T-cell (primary cell): Measurements from ENCODE around the gene LRRK1. TPM values are rescaled to one million over a fixed set of nuclear protein-coding genes. Genes with fewer than 3 reads are reported as not detected.

Source experiments
- ATAC-seq, 4 experiments: fragments of 200-7000 bp in 3 of 4; fragments of 150-1000 bp in 1 of 4; cut with Tn5 transposase; replicated peaks in 1 of 4; 1 replicate in 3 of 4; 2 replicates in 1 of 4; pipeline ENCODE4 v1.10.0; 2021; ENCODE audit warnings: moderate library complexity in 3 of 4, mild to moderate bottlenecking in 2 of 4, moderate number of reproducible peaks in 1 of 4
- CTCF ChIA-PET, 2 donors: fragments of 300-600 bp; sonication (Branson Sonifier 250); formaldehyde crosslinking; loops; one replicate each; lab custom pipeline; 2022; ENCODE audit warnings: antibody characterized with exemption in 2 of 2; lab: Charles Lee
- POLR2A ChIA-PET, 2 donors: fragments of 300-600 bp; sonication (Branson Sonifier 250); formaldehyde crosslinking; loops; one replicate each; lab custom pipeline; 2022; ENCODE audit warnings: antibody characterized with exemption in 2 of 2; lab: Charles Lee
- DNase-seq, 35 experiments: peaks; one replicate each; pipeline versions ENCODE4 v3.0.0 to v3.0.0-alpha.2; 2013 to 2023
- H3K27ac ChIP-seq: one replicate; pipeline ENCODE4 v1.5.1; 2013; ENCODE audit warnings: low read length
- H3K27me3 ChIP-seq, 2 experiments: replicated peaks in 1 of 2; 1 replicate in 1 of 2; 2 replicates in 1 of 2; pipeline versions ENCODE4 v1.6.1 to v1.7.0; 2013; ENCODE audit warnings: low read length in 1 of 2, mixed read lengths in 1 of 2; ENCODE audit not compliant: control insufficient read depth in 2 of 2, insufficient read depth in 2 of 2; ENCODE audit errors: extremely low read depth in 1 of 2
- H3K36me3 ChIP-seq, 2 donors: 1 replicate in 1 of 2; 2 replicates in 1 of 2; pipeline versions ENCODE4 v1.6.1 to v1.7.0; 2013; ENCODE audit warnings: low read length in 1 of 2; ENCODE audit not compliant: control insufficient read depth in 2 of 2, insufficient read depth in 1 of 2; ENCODE audit errors: extremely low read depth in 1 of 2
- H3K4me1 ChIP-seq, 2 experiments: 1 replicate in 1 of 2; 2 replicates in 1 of 2; pipeline versions ENCODE4 v1.6.1 to v1.7.0; 2013; ENCODE audit warnings: low read length in 2 of 2, mixed read lengths in 1 of 2; ENCODE audit not compliant: insufficient read depth in 2 of 2, control insufficient read depth in 1 of 2; ENCODE audit errors: extremely low read depth in 1 of 2
- H3K4me3 ChIP-seq, 2 donors: 1 replicate in 1 of 2; 2 replicates in 1 of 2; pipeline versions ENCODE4 v1.5.1 to v1.7.0; 2013; ENCODE audit warnings: mild to moderate bottlenecking in 2 of 2, low read length in 1 of 2, moderate library complexity in 1 of 2; ENCODE audit not compliant: control insufficient read depth in 1 of 2; ENCODE audit errors: extremely low read depth in 1 of 2
- H3K9me3 ChIP-seq: 2 replicates; pipeline ENCODE4 v1.7.0; 2013
- H3K27ac Mint-ChIP-seq, 2 donors: one replicate each; pipeline ENCODE4 v1.8.0; 2020 to 2021; ENCODE audit warnings: mild to moderate bottlenecking in 2 of 2, mixed read lengths in 2 of 2
- H3K27me3 Mint-ChIP-seq, 2 donors: one replicate each; pipeline ENCODE4 v1.8.0; 2021 to 2022; ENCODE audit warnings: mixed read lengths in 2 of 2
- H3K36me3 Mint-ChIP-seq: one replicate; pipeline ENCODE4 v1.8.0; 2021; ENCODE audit warnings: mixed read lengths
- H3K4me1 Mint-ChIP-seq, 3 donors: one replicate each; pipeline ENCODE4 v1.8.0; 2020 to 2022; ENCODE audit warnings: mixed read lengths in 3 of 3, mild to moderate bottlenecking in 1 of 3
- H3K4me3 Mint-ChIP-seq, 3 donors: one replicate each; pipeline ENCODE4 v1.8.0; 2020 to 2022; ENCODE audit warnings: mild to moderate bottlenecking in 3 of 3, mixed read lengths in 3 of 3, moderate library complexity in 3 of 3
- H3K9me3 Mint-ChIP-seq, 3 donors: one replicate each; pipeline ENCODE4 v1.8.0; 2020 to 2022; ENCODE audit warnings: mixed read lengths in 3 of 3
- WGBS: methylation state at CpG from one replicate; pipeline ENCODE4 v1.1.5; 2013; ENCODE audit warnings: missing lambda C conversion rate; ENCODE audit not compliant: insufficient coverage; 5-methylcytosine and 5-hydroxymethylcytosine counted together
- total RNA-seq, 35 experiments: library from RNA in 6 of 35; stranded (reverse) in 6 of 35; fragments of 120-200 nt in 1 of 35; gene quantifications; one replicate each; pipeline versions ENCODE4 v1.2.1 to v1.2.4 and lab custom pipeline; 2013 to 2026

LRRK1 gene
- total RNA-seq, 5 donors from 2014 or later (not counting 1 experiment from before 2014, with no cell fraction given) = 1.1 to 2.0 (median 1.7) TPM

DNA sequence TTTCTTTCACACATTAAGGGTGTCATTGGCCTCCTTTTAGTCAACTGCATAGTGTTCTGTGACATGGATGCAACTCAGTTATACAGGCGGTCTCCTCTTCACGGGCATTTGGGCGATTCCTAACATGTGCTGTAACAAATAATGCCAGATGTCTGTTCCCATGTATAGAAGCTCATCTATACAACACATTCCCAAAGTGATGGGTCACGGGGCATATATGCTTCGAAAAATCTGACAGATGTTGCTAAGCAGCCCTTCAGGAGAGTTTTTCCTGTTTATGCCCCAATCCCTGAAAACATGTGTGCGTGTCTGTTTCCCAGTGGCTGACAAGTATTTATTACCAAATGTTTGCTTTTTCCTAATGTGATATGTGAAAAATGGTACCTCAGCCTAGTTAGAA, 25.8 kb downstream of the LRRK1 start:
- peaks cover 0 to 3% of the 10 kb centered on the region in 2 experiments for H3K27me3 ChIP-seq
- Mint-ChIP-seq H3K27ac (no peak overlapping the region), H3K9me3 (no peaks in the 10 kb centered on the region), H3K27me3 (peaks cover 13 to 15% of the 10 kb centered on the region in 2 donors), H3K36me3 (no peaks in the 10 kb centered on the region), H3K4me3 (no peak overlapping the region), H3K4me1 (no peaks in the 10 kb centered on the region)
- ChIA-PET POLR2A (interaction anchor here in 1 of 2 donors (0.6 kb wide), 1 partner anchor 37 kb away, joined by 3 read pairs; no protein-coding TSS in a partner anchor), CTCF (no interaction called here)
- no peaks in the 10 kb centered on the region for H3K9me3 ChIP-seq
- H3K27ac ChIP-seq = no peak overlapping the region
- no peaks in the 10 kb centered on the region for H3K4me1 ChIP-seq
- WGBS = 86% methylated on average over 3 of the region's 6 CpGs
- DNase-seq (no peak), ATAC-seq (no peak)
- no peak overlapping the region for H3K4me3 ChIP-seq
- no peaks in the 10 kb centered on the region for H3K36me3 ChIP-seq

DNA sequence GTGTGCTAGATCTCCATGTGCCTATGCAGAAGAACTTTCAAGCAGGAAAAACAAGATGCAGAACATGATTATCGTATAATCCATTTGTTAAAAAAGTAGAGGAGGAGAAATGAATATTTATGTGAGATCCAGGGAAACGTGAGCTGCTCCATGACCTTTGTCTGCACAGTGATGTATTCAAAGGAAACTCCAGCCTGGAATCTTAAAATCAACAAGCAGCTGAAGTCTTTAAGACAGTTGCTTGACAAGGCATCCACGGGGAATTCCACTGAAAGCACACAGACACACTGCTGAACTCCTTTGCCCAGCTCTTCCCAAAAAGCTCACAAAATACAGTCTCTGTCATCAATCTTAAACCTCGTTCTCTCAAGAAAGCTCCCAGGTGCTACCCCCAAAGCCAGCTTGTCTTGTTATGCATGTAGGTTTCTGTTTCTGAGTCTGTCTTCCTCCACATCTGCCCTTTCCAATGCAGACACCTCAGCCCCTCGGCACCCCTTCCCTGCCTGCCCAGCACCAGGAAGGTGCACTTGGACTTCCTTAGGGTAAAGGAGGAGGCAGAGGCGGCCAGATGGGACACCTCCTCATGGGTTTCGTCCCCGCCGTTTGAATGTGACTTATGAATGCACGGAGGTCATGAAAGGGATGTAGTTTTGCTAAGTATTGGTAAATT, 28.7 kb downstream of the LRRK1 start:
- ChIA-PET CTCF (interaction anchor here in 1 of 2 donors (1.0 kb wide), 1 partner anchor 10 kb away, joined by 5 read pairs; no protein-coding TSS in a partner anchor), POLR2A (no interaction called here)
- Histone ChIP-seq H3K9me3 (no peaks in the 10 kb centered on the region), H3K36me3 (no peaks in the 10 kb centered on the region), H3K4me1 (no peaks in the 10 kb centered on the region), H3K27ac (no peak overlapping the region), H3K27me3 (no peaks in the 10 kb centered on the region), H3K4me3 (no peak overlapping the region)
- H3K4me1 Mint-ChIP-seq = no peaks in the 10 kb centered on the region
- peaks cover 13 to 15% of the 10 kb centered on the region in 2 donors for H3K27me3 Mint-ChIP-seq
- no peaks in the 10 kb centered on the region for H3K36me3 Mint-ChIP-seq
- no peak overlapping the region for H3K4me3 Mint-ChIP-seq
- DNase-seq (no peak), ATAC-seq (no peak)
- 54% methylated on average over 2 of the region's 10 CpGs for WGBS
- no peaks in the 10 kb centered on the region for H3K9me3 Mint-ChIP-seq
- no peak overlapping the region for H3K27ac Mint-ChIP-seq

DNA sequence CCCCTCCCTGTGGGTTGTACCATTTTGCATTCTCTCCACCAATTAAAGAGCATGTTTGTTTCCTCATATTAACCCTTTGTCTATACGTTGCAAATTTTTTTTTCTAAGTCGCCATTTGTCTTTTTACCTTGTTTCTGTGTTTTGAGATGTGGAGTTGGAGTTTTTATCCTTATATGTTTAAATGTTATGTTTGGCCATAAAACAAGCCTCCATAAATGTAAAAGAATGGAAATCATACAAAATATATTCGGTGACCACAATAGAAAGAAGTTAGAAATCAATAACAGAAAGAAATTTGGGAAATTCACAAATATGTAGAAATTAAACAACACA, 29.2 kb downstream of the LRRK1 start:
- CTCF ChIA-PET = interaction anchor here in 1 of 2 donors (1.0 kb wide), 1 partner anchor 10 kb away, joined by 5 read pairs; no protein-coding TSS in a partner anchor
- no peaks in the 10 kb centered on the region for H3K9me3 Mint-ChIP-seq
- Histone ChIP-seq H3K4me1 (no peaks in the 10 kb centered on the region), H3K27me3 (no peaks in the 10 kb centered on the region), H3K27ac (no peak overlapping the region), H3K4me3 (no peak overlapping the region), H3K9me3 (no peaks in the 10 kb centered on the region), H3K36me3 (no peaks in the 10 kb centered on the region)
- H3K27ac Mint-ChIP-seq = no peak overlapping the region
- no peaks in the 10 kb centered on the region for H3K4me1 Mint-ChIP-seq
- no peak for DNase-seq
- ATAC-seq = no peak
- WGBS = no CpG with 5 or more reads among the region's 3 CpGs
- no peaks in the 10 kb centered on the region for H3K36me3 Mint-ChIP-seq
- POLR2A ChIA-PET = no interaction called here
- H3K4me3 Mint-ChIP-seq = no peak overlapping the region
- peaks cover 15 to 17% of the 10 kb centered on the region in 2 donors for H3K27me3 Mint-ChIP-seq

DNA sequence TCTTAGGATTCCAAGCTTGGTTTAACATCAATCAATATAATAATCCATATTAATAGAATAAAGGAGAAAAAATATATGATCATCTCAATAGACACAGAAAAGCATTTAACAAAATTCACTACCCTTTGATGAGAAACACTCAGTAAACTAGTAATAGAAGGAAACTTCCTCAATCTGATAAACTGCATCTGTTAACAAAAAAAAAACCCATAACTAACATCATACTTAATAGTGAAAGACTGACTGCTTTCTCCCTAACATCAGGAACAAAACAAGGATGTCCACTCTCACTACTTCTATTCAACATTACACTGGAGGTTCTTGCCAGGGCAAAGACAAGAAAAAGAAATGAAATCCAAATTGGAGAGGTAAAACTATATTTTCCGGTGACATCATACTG, 30.5 kb downstream of the LRRK1 start:
- H3K27ac Mint-ChIP-seq = no peak overlapping the region
- H3K4me1 Mint-ChIP-seq = no peaks in the 10 kb centered on the region
- no peak overlapping the region for H3K4me3 ChIP-seq
- POLR2A ChIA-PET = no interaction called here
- no peak for ATAC-seq
- no peaks in the 10 kb centered on the region for H3K36me3 Mint-ChIP-seq
- H3K27me3 ChIP-seq = no peaks in the 10 kb centered on the region
- H3K27ac ChIP-seq = no peak overlapping the region
- no peak overlapping the region for H3K4me3 Mint-ChIP-seq
- CTCF ChIA-PET = no interaction called here
- H3K36me3 ChIP-seq = no peaks in the 10 kb centered on the region
- H3K9me3 ChIP-seq = no peaks in the 10 kb centered on the region
- H3K4me1 ChIP-seq = no peaks in the 10 kb centered on the region
- no peaks in the 10 kb centered on the region for H3K9me3 Mint-ChIP-seq
- DNase-seq = no peak
- WGBS = no CpG with 5 or more reads among the region's 1 CpG
- peaks cover 15 to 19% of the 10 kb centered on the region in 2 donors for H3K27me3 Mint-ChIP-seq

DNA sequence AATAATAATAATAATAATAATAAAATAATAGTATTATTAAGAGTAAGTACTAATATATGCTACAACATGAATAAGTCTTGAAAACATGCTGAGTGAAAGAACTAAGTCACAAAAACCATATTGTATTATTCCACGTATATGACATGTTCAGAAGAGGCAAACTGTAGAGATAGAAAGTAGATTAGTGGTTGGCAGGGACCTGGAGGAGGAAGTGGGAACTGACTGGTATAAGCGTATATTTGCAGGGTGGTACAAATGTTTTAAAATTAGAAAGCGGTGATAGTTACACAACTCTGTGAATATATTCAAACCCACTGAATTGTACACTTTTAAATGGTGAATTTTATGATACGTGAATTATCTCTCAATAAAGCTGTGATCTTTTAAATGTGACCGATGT, 32.8 kb downstream of the LRRK1 start:
- Histone ChIP-seq H3K27ac (no peak overlapping the region), H3K27me3 (no peaks in the 10 kb centered on the region), H3K36me3 (no peaks in the 10 kb centered on the region), H3K9me3 (no peaks in the 10 kb centered on the region), H3K4me1 (no peaks in the 10 kb centered on the region), H3K4me3 (no peak overlapping the region)
- ChIA-PET CTCF (no interaction called here), POLR2A (no interaction called here)
- ATAC-seq = no peak
- peaks cover 0 to 2% (median 0%) of the 10 kb centered on the region in 3 donors for H3K4me1 Mint-ChIP-seq
- WGBS = no CpG with 5 or more reads among the region's 5 CpGs
- H3K27ac Mint-ChIP-seq = no peak overlapping the region
- DNase-seq = no peak
- H3K27me3 Mint-ChIP-seq = peaks cover 15 to 20% of the 10 kb centered on the region in 2 donors
- no peak overlapping the region for H3K4me3 Mint-ChIP-seq
- H3K36me3 Mint-ChIP-seq = no peaks in the 10 kb centered on the region
- H3K9me3 Mint-ChIP-seq = no peaks in the 10 kb centered on the region

DNA sequence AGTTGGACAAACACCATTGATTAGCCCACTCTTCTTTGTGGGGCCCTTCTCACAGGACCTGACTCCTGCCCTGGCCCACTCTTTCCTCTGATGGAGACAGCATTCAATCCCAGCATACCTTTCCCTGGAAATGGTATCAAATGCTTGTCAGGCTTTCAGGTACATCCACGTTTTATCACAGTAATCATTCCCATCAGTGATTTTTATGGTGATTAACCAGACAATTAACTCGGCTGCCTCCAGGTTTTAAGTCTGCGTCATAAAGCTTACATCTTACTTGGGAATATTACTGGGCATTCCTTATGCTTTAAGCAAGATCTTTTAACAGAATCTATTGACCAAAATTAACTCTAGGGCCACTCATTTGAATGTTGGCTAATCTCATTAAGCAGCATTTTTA, 33.4 kb downstream of the LRRK1 start:
- CTCF ChIA-PET = no interaction called here

More for the DNA sequence above, 33.4 kb downstream of the LRRK1 start:
- ATAC-seq (no peak), DNase-seq (no peak)
- Mint-ChIP-seq H3K36me3 (no peaks in the 10 kb centered on the region), H3K27ac (no peak overlapping the region), H3K4me3 (no peak overlapping the region), H3K9me3 (no peaks in the 10 kb centered on the region), H3K4me1 (peaks cover 0 to 2% (median 0%) of the 10 kb centered on the region in 3 donors), H3K27me3 (peaks cover 14 to 20% of the 10 kb centered on the region in 2 donors)
- Histone ChIP-seq H3K4me1 (no peaks in the 10 kb centered on the region), H3K9me3 (no peaks in the 10 kb centered on the region), H3K27me3 (no peaks in the 10 kb centered on the region), H3K36me3 (no peaks in the 10 kb centered on the region), H3K27ac (no peak overlapping the region), H3K4me3 (no peak overlapping the region)
- POLR2A ChIA-PET = no interaction called here
- WGBS = 76% methylated on average over 2 of the region's 3 CpGs
